Effector memory CD4-positive, alpha-beta T cell (primary cell): ENCODE data around the gene ANKRD55.
A peak's percentile ranks its signal among the peaks of the same experiment; 100 is the strongest.

Source experiments
- DNase-seq, 3 donors: peaks; one replicate each; pipeline ENCODE4 v3.0.0-alpha.2; 2020
- H3K27ac ChIP-seq: 2 replicates; pipeline ENCODE4 v1.7.0; 2013; ENCODE audit warnings: mild to moderate bottlenecking, low read length, moderate library complexity; ENCODE audit not compliant: insufficient read depth, poor library complexity, severe bottlenecking
- H3K27me3 ChIP-seq: replicated peaks from 2 replicates; pipeline ENCODE4 v1.7.0; 2013; ENCODE audit warnings: mild to moderate bottlenecking, low read length; ENCODE audit not compliant: insufficient read depth, control insufficient read depth, poor library complexity, severe bottlenecking
- H3K36me3 ChIP-seq: 2 replicates; pipeline ENCODE4 v1.7.0; 2013; ENCODE audit warnings: mild to moderate bottlenecking, low read length, moderate library complexity; ENCODE audit not compliant: control insufficient read depth, insufficient read depth
- H3K4me1 ChIP-seq: 2 replicates; pipeline ENCODE4 v1.7.0; 2013; ENCODE audit warnings: low read length, mild to moderate bottlenecking; ENCODE audit not compliant: control insufficient read depth, insufficient read depth, poor library complexity, severe bottlenecking
- H3K4me3 ChIP-seq: 2 replicates; pipeline ENCODE4 v1.7.0; 2013; ENCODE audit warnings: low read length, low read depth, mild to moderate bottlenecking; ENCODE audit not compliant: insufficient read depth, poor library complexity, severe bottlenecking
- H3K9me3 ChIP-seq: 2 replicates; pipeline ENCODE4 v1.7.0; 2013; ENCODE audit warnings: mild to moderate bottlenecking, low read length, moderate library complexity; ENCODE audit not compliant: control insufficient read depth
- total RNA-seq, 3 donors: gene quantifications; one replicate each; lab custom pipeline; 2026; lab: John Stamatoyannopoulos, UW

The ANKRD55 gene
- 1.8 to 7.3 (median 6.0) reads per million in 3 donors for total RNA-seq

DNA sequence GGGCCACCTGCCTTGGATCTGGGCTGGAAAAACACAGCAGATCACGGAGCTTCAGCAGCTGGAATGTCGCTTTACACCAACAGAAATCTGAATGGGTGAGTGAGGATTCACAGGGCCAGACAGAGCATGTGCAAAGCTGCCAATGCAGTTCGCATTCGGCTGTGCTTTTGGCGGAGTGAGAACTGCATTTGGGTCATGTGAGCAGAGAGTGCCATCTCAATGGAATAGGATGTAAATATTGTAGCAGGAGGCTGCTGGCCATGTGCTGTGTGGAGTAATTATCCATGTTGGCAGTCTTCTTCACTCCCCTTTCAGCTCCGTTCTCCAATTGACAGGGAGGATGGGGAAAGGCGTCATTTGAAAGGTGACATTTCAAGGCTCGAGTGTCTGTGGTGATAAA is at the start of gene ANKRD55:
TSS of gene ANKRD55 (minus strand) at position 101 of the 400 bp plus-strand sequence. CDS start 417 bp downstream, outside the sequence.
- Histone ChIP-seq H3K4me1 (no peaks in the 10 kb centered on the region), H3K36me3 (no peaks in the 10 kb centered on the region), H3K27ac (no peak within 1 kb of the TSS), H3K9me3 (no peaks in the 10 kb centered on the region), H3K4me3 (no peak within 1 kb of the TSS), H3K27me3 (no peaks in the 10 kb centered on the region)
- no peak for DNase-seq

DNA sequence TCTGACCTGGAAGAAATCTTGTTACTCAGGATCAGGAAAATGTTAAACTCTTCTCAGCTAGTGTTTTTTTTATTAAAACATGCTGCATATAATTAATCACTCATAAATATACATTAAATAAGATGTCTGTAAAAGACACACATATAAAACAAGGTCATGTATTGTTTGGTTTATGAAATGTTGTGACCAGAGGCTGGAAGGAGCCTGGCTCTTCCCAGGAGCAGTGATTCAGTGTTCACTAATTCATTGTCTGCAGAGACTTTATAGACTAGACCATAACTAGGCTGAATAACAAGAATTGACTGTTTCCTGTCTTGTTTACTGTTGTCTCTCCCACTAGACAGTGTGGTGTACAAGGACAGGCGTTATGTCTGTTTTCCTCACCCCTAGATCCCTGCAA is 49.1 kb upstream of the ANKRD55 start:
- no peak for DNase-seq
- Histone ChIP-seq H3K9me3 (no peaks in the 10 kb centered on the region), H3K27ac (no peak overlapping the region), H3K36me3 (no peaks in the 10 kb centered on the region), H3K27me3 (no peaks in the 10 kb centered on the region), H3K4me3 (no peak overlapping the region), H3K4me1 (no peaks in the 10 kb centered on the region)

DNA sequence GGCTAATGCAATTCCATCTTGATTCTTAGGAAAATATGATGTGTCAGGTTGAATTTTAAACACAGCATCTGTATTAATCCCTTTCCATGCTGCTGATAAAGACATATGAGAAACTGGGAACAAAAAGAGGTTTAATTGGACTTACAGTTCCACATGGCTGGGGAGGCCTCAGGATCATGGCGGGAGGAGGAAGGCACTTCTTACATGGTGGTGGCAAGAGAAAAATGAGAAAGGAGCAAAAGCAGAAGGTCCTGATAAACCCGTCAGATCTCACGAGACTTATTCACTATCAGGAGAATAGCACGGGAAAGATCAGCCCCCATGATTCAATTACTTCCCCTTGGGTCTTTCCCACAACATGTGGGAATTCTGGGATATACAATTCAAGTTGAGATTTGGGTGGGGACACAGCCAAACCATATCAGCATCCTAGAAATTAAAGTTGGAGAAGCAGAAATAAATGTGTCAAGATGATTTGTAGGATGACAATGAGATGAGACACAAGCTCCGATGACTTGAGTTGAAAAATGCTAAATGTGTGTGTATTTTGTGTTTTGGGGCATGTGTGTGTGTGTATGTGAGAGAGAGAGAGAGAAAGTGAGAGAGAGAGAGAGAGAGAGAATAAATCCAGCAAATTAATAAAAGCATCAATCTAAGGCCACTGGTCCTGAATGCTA is 48.5 kb upstream of the ANKRD55 start:
- H3K36me3 ChIP-seq = no peaks in the 10 kb centered on the region
- no peak for DNase-seq
- no peaks in the 10 kb centered on the region for H3K4me1 ChIP-seq
- no peak overlapping the region for H3K4me3 ChIP-seq
- H3K27me3 ChIP-seq = no peaks in the 10 kb centered on the region
- no peaks in the 10 kb centered on the region for H3K9me3 ChIP-seq
- H3K27ac ChIP-seq = no peak overlapping the region

- Histone ChIP-seq H3K4me1 (no peaks in the 10 kb centered on the region), H3K36me3 (no peaks in the 10 kb centered on the region), H3K27ac (no peak overlapping the region), H3K27me3 (no peaks in the 10 kb centered on the region), H3K9me3 (no peaks in the 10 kb centered on the region), H3K4me3 (no peak overlapping the region)
- DNase-seq = no peak
These were observed 46.8 kb upstream of the ANKRD55 start for GRCh38 chr5:56279979-56280378.

DNA sequence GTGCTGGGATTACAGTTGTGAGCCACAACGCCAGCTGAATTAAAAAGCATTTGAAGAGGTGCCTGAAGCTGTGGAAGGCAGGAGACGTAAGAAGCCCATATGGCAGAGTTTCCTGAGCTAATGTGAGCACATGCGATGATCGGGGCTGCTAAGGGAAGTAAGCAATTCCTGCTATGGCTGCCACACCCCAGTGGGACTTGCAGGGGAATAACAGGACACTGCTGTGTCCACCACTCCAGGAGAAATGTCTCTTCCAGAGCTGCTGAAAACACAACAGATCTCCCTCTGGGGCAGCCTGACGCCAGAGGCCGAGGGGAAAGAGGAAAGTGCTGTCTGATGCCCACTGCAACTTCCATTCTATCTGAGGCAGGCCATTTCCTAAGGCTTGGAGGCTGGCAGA is 46.2 kb upstream of the ANKRD55 start:
- Histone ChIP-seq H3K9me3 (no peaks in the 10 kb centered on the region), H3K36me3 (no peaks in the 10 kb centered on the region), H3K27ac (no peak overlapping the region), H3K4me3 (no peak overlapping the region), H3K4me1 (no peaks in the 10 kb centered on the region), H3K27me3 (no peaks in the 10 kb centered on the region)
- no peak for DNase-seq

GRCh38 chr5:56278335-56278753 is 45.2 kb upstream of the ANKRD55 start:
- Histone ChIP-seq H3K9me3 (no peaks in the 10 kb centered on the region), H3K36me3 (no peaks in the 10 kb centered on the region), H3K27me3 (no peaks in the 10 kb centered on the region), H3K4me1 (no peaks in the 10 kb centered on the region), H3K4me3 (no peak overlapping the region), H3K27ac (no peak overlapping the region)
- no peak for DNase-seq

- H3K4me3 ChIP-seq = no peak overlapping the region
- H3K9me3 ChIP-seq = no peaks in the 10 kb centered on the region
- no peaks in the 10 kb centered on the region for H3K27me3 ChIP-seq
- H3K36me3 ChIP-seq = no peaks in the 10 kb centered on the region
- H3K4me1 ChIP-seq = no peaks in the 10 kb centered on the region
- DNase-seq = no peak
- no peak overlapping the region for H3K27ac ChIP-seq
These were observed 44.4 kb upstream of the ANKRD55 start for GRCh38 chr5:56277573-56277972.

DNA sequence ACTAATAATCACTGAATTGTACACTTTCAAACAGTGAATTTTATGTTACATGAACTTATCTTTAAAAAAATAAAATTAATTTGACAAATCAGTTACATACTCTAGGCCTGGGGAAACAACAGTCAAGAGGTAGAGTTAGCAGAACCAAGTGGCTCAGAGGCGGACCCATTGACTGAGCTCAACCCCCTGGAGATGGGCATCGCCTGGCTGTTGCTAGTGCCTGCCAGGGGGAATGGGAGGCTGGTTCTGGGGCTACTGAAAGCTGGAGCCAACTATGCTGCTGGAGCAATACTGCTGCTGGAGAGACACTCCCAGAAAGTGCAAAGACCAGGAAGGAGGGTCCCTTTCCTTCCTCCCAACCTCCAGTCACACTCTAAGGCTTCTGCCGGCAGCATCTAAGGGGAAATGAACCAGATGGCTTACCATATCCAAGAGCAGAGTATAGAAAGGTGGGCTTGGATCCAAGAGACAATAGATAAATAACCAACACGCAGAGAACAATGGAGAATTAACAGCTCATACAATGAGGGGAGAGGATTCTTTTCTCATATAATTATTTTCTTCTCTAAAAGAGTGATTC is 40.3 kb upstream of the ANKRD55 start:
- no peak overlapping the region for H3K4me3 ChIP-seq
- H3K27ac ChIP-seq = no peak overlapping the region
- no peaks in the 10 kb centered on the region for H3K36me3 ChIP-seq
- H3K9me3 ChIP-seq = no peaks in the 10 kb centered on the region
- H3K4me1 ChIP-seq = peaks cover 9% of the 10 kb centered on the region
- H3K27me3 ChIP-seq = no peaks in the 10 kb centered on the region
- DNase-seq = no peak

GRCh38 chr5:56272765-56273164 is 39.6 kb upstream of the ANKRD55 start:
- H3K27me3 ChIP-seq = no peaks in the 10 kb centered on the region
- H3K4me3 ChIP-seq = no peak overlapping the region
- no peaks in the 10 kb centered on the region for H3K36me3 ChIP-seq
- DNase-seq = no peak
- no peaks in the 10 kb centered on the region for H3K9me3 ChIP-seq
- H3K4me1 ChIP-seq = peaks cover 9% of the 10 kb centered on the region
- H3K27ac ChIP-seq = no peak overlapping the region

DNA sequence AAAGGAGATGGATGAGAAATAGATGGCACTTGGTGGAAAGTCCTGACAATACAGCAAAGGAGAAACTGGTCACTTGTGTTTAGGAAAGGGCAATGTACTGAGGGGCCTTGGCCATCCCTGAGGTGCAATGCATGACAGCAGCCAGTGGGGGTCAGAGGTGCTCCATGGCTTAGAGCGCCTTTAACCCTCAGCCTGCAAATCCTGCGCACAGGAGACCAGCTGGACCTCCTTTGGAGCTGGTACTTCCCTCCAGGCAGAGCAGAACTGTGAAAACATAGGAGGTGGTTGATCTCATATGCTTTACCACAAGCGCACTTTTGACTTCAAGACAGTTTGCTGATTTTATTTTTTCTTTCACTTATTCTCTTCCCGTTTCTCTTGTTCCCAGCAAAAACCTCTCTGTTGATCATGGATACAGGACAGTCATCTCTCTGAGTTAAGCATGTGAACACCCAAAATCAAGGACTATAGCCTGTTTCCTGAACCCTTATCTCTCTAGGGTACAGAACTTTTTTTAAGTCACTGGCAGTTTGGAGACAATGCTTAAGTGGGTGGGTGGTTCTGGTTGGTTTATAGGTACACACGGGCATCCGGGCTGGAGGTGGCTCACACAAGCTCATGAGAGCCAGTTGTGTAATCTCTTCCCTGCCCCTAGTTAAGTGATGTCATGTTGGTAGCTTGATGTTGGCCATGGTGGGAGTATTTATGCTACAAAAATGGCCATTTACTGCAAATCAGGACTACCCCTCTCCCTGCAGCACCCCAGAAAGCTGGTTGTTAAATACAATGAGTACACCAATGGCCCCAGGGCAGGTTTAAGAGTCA is 37.6 kb upstream of the ANKRD55 start:
- DNase-seq = peak; percentile 51 to 69 (median 52)
- Histone ChIP-seq H3K27ac (no peak overlapping the region), H3K27me3 (no peaks in the 10 kb centered on the region), H3K9me3 (no peaks in the 10 kb centered on the region), H3K4me1 (peaks cover 9% of the 10 kb centered on the region), H3K36me3 (no peaks in the 10 kb centered on the region), H3K4me3 (peak overlapping the region; percentile 14)
